IPS DF 4.7 (cell line): Measurements from ENCODE around the gene RBBP5.
"Not testable (repeated sequence)": the region's sequence is repeated elsewhere in the genome, so short reads cannot be mapped to it uniquely, and the experiment has no call there.

ENCODE experiments used
- DNase-seq: peaks from one replicate; pipeline ENCODE4 v3.0.0-alpha.2; 2013; ENCODE audit warnings: low spot score; ENCODE audit errors: extremely low read depth

Gene RBBP5, protein sequence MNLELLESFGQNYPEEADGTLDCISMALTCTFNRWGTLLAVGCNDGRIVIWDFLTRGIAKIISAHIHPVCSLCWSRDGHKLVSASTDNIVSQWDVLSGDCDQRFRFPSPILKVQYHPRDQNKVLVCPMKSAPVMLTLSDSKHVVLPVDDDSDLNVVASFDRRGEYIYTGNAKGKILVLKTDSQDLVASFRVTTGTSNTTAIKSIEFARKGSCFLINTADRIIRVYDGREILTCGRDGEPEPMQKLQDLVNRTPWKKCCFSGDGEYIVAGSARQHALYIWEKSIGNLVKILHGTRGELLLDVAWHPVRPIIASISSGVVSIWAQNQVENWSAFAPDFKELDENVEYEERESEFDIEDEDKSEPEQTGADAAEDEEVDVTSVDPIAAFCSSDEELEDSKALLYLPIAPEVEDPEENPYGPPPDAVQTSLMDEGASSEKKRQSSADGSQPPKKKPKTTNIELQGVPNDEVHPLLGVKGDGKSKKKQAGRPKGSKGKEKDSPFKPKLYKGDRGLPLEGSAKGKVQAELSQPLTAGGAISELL

DNA sequence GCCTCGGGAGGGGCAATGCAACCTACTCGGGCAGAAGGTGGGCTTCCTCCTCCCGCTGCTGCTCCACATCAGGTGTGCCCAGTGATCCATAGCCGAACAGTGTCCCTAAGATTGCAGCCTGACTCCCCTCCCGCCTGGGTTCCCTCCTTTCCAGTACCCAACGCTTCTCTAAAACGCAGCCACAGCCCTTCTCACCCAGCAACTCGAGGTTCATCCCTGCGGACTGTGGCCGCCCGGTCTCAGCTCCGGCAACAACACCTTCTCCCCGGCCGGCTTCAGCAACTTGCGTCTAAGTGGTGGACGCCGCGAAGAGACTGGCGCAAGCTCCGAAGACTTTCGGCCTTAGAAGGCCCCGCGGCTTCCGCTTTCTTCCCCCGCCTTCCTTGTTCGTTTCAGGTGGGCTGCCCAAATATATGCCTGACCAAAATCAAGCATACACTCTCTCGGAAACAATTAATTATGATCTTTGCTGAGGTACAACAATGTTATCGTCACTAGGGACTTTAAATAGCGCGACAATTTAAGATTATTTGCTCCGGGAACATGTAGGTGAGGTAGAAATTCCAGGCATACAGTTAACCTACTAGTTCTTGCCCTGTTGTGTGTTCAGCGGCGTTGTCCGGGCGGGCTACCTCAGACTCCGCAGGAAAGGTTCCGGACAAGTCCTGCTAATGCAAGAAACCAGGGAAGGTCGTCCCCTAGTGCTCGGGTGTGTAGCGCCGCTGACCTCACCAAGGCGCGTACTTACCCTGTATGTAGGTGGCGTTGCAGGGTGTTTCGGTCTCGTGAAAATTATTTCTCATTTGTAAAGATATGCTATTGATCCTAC lies at the start of gene RBBP5:
Gene RBBP5, minus strand, starts transcription at position 319 of the 829 bp plus-strand sequence. Its CDS starts 105 bp downstream, at position 214.
- DNase-seq = peak; percentile 78

DNA sequence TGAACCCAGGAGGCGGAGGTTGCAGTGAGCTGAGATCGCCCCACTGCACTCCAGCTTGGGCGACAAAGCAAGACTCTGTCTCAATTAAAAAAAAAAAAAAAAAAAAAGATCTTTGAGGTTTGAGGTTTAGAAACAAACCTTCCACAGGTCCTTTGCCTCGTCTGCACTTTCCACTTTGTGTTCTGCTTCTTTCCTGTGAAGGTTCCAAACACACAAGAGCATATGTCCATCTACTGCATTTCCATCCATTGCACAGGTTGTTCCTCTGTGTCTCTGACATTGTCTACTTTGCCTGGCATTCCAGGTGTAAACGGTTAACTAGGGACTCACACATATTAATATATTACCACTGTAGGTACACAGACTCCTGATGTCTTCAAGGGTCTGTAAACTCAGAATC lies 49.6 kb upstream of the RBBP5 start:
- DNase-seq = no peak

DNA sequence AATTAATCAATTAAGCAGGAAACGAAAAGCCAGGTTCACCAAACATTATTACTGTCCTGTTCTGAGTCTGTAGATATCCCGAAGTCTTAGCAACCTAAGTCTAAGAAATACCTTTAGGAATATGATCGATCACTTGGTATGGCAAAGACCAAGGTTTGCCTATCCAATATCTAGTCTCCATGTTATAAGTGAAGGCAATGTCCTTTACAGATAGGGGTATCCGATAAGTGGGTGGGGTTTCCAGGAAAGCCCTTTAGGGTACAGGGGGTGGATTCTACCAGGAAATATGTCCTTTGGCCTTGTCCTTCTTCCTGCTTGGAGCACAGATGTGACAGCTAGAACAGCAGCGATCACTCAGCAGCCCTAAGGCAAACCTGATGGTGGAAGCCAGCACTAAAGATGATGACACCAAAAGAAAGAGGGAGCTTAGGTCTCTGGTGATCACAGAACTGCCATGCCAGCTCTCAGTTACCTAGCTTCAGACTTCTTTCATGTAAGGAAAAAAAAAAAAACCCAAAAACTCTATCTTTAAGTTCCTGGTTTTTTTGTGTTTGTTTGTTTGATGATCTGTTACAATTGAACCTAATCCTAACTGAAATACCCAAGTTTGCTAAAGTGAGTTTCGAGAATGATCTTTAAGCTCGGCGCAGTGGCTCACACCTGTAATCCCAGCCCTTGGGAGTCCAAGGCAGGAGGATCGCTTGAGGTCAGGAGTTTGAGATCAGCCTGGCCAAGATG lies 48.9 kb upstream of the RBBP5 start:
- no peak for DNase-seq

DNA sequence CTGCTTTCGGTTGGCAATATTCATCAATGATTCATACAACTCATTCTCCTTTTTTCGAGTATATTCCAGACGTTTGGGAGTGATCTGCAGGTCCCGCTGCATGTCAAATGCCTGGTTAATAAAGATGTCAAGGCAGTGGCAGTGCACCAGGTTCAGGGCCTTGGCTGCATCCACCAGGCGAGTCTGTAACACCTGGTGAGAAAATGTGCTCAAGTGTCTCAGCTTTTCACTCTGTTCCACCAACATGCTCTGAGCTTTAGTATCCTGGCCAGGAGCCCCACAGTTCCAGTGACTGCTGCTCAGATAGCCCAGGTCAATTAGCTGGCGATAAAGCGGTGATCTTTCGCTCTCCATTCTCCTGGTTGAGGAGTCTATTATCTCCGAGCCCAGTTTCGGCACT lies 47.5 kb upstream of the RBBP5 start:
- no peak for DNase-seq

DNA sequence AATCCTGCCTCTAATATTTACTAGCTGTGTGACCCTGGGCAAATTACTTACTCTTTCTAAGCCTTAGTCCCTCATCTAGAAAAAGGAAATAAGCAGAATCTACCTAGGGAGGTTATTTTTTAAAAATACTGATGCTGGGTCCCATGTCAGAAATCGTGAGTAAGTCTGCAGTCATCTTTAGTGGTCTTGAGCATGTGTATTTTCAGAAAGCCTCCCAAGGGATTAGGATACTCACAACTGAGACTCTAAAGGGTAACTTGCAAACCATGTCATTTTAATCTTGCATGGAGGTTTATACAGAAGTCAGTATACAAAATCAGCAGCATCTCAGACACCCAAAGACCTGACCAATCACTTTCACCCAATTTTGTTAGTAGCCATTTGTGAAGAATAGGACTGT lies 46.5 kb upstream of the RBBP5 start:
- no peak for DNase-seq

DNA sequence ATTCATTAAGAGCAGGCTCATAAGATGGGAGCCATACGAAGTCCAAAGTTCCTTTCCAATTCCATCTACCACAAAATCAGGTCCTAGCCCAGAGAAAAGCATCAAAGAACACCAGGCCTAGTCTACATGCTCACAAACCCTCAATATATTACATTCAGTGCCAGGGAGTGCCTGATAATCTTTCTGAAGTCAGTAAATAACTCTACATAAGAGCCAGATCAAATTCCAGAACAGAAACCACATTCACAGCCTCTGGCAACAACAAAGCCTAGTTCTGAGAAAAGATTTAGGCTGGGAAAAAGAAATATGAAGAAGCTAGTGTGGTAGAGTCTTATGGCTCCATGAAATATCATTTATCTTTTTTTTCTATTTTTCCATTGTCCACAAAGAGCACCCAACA lies 40.5 kb upstream of the RBBP5 start:
- no peak for DNase-seq

DNA sequence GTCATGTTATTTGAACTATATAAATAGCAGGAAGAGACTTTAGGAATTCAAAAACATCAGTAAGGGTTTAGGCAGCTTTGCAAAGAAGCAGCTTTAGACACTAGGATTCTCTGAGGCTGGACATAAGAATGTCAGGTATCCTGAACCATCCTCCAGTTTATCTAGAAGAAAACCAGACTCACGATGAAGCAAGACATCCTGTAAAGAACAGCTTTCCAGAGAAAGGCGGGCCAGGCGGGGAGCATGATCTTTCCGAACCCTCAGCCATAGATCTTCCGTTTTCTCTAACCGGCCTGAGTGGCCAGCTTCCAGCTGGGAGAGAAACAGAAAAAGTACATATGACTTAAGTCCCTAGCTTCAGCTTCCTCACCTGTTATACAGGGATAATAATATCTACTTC lies 39.3 kb upstream of the RBBP5 start:
- DNase-seq = no peak

DNA sequence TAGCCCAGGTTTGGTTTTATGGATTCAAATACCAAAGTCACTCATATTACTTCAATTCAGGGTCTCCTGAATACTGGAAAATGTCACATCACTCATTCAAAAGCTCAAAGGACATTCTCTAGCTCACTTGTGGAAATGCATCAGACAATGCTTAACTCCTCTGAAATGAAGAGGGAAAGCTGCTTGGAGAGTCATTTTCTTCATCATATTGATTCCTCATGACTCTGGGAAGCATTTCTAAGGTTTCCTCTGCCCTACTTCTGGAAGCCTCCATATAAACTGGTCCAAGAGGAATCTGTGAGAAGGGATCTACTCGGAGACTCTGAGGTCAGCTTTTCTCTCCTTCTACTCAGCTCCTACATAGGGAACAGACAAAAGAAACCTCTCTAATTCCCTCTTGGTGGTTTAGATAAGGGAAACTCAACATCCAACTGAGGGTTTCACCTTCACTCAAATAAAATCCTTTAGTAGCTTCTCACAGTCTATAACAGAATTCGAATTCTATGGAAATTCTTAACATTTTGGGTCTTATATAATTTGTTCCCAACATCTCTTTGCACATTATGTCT lies 36.4 kb upstream of the RBBP5 start:
- no peak for DNase-seq

DNA sequence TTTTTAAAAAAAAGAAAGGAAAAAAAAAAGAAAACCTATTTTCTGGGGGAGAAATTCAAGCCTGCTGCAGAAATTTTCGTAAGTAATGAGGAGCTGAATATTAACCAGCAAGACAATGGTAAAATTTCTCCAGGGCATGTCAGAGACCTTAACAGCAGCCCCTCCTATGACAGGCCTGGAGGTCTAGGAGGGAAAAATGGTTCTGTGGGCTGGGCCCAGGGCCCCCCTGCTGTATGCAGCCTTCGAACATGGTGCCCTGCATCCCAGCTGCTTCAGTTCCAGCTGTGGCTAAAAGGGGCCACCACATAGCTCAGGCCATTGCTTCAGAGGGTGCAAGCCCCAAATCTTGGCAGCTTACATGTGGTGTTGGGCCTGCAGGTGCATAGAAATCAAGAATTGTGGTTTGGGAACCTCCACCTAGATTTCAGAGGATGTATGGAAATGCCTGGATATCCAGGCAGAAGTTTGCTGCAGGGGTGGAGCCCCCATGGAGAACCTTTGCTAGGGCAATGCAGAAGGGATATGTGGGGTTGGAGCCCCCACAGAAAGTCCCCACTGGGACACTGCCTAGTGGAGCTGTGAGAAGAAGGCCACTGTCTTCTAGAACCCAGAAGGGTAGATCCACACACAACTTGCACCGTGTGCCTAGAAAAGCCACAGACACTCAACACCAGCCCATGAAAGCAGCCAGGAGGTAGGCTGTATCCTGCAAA lies 34.0 kb upstream of the RBBP5 start:
- not testable (repeated sequence) for DNase-seq

DNA sequence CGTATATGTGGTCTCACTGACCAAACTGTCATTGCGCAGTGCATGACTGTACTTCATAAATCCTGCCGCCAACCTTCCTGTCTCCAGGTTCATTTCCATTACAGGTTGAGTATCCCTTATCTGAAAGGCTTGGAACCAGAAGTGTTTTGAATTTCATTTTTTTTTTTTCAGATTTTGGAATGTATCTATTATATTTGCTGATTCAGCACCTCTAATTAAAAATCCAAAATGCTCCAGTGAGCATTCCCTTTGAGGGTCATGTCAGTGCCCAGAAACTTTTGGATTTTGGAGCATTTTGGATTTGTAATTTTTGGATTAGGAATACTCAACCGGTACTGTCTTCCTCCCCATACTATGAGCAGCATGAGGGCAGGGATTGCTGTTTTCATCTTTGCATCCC lies 30.7 kb upstream of the RBBP5 start:
- no peak for DNase-seq

DNA sequence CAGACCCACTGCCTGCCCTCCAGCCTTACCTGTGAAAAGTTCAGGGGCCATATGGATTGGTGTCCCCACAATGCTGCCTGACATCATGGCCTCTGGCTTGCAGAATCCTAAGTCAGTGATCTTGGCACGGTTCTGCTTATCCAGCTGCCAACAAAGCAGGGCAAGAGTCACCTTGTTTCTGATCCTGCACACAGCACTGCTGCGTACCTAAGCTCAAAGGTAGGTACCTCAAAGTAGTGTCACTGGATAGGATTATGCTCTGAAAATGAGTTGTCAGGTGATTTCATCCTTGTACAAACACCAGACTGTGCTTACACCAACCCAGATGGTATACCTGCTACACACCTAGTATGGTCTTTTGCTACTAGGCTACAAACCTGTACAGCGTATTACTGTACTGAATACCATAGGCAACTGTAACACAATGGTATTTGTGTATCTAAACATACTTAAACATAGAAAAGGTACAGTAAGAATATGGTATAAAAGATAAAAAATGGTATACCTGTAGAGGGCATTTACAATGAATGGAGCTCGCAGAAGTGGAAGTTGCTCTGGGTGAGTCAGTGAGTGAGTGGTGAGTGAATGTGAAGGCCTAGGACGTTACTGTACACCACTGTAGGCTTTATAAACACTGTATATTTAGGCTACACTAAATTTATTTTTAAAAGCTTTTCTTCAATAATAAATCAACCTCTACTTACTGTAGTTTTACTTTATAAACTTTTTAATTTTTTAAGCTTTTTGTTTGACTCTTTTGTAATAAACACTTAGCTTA lies 29.1 kb upstream of the RBBP5 start:
- no peak for DNase-seq

DNA sequence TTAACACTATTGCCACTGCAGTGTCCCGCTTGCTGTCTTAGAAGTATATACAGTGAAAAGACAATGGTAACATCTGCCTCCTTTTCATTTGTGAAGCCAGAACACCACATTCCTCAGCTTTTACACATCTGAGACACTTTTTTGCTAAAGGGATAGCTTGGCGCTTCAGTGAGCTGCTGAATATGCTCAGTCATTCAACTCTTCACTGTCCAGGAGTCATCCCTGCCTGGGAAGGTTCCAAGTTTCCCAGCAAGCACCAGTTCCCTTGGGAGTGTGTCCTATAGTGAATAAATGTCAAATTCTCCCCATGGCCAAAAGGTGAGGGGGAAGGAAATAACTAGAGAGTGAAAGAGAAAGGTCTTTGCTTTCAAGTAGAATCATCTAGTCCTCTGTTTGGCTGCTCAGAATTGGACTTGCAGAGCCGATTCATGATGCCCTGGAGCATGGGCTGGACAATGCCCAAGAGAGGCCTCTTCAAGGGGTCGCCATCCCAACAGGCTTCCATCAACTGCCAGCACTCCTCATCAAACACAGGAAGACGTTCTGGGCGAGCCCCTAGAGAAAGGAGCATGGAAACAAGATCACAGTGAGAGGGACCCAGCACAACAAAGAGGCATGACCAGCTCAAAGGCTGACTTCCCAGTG lies 25.5 kb upstream of the RBBP5 start:
- DNase-seq = no peak

DNA sequence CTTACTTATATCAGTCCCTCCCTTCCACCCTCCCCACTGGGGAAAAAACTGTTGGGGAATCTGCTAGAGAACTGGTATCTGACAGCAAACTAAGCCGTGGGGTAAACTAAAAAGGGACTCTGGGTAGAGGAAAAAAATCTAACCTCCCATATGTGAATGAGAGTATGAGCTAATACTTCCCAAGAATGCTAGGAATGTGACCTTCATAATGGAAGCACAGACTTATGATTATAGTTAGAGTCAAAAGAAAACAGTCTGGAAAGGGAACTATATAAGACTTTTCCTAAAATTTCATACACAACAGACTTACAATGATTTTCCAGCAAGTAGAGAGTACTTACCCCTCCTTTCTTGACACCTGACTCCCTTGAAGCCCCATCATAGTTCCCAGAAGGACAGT lies 23.0 kb upstream of the RBBP5 start:
- DNase-seq = no peak

DNA sequence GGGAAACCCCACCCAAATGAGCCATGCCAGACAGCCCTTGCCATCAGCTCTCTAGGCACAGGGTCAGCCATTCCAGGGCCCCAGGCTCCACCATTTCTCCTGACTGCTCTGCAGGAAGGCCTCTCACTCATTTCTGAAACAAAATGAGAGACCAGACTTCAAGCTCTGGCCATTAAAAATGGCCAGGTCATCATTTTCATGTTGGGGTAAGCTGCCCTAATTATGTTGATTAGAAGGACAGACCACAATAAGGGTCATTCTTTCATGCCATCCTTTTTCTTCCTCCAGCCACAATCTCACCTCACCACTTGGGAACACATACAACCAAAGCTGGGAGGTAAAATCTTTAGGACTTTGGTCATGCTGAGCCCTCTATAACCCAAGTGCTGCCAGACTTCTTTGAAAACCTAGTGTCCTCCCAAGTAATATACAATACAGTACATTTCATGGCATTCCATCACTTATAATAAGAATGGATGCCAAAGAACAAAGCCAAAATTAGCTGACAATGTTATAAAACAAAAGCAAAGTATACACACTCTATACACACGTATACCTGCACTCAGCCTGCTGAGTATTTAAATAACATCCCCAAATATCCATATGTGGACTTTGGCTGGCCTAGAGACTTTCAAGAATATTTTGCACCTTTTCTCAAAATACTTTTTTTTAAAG lies 22.4 kb upstream of the RBBP5 start:
- DNase-seq = no peak

DNA sequence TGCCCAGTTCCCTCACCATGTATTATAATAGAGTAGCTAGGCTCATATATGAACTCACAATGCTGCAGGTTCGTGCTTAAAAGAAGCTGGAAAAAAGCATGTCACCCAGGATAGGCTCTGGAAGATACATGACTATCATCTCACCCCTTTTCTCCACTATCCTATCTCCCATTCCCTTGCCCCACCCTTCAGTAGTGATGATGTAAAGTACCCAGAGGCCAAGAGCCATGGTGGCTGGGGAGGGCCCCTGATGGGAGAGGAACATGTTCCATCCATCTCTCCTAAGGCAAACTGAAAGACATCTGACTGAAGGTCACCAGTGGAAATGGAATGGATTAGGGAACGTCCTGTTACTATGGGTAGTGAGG lies 20.3 kb upstream of the RBBP5 start:
- DNase-seq = no peak

DNA sequence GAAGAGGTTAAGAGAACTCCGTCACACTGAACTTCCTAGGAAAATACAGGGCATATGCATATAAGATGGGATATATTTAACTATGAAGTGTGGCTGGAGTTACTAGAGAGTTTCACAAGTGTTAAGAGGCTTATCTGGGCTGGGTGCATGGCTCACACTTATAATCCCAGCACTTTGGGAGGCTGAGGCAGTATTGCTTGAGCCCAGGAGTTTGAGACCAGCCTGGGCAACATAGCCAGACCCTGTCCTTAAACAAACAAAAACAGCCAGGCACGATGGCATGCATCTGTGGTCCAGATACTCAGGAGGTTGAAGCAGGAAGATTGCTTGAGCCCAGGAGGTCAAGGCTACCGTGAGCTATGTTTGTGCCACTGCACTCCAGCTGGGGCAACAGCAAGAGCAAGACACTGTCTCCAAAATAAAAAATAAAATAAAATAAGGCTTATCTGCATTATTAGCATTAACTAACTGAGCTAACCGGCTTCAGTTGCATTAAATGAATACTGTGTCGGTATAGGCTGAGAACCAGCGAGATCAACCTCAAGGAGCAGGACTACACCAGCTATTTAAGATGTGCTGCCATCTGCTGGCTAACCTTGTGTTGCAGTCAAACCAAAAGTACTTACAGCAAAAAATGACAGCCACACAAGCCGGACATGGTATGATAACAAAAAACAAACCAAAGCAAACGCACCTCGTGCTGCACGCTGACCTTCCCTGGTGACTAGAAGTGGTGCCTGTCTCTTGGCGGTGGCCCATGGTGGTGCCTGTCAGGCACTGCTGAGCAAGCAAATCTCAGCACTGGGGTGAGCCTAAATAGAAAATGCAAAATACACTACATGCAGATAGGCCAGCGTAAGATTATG lies 19.7 kb upstream of the RBBP5 start:
- peak; percentile 71 for DNase-seq

DNA sequence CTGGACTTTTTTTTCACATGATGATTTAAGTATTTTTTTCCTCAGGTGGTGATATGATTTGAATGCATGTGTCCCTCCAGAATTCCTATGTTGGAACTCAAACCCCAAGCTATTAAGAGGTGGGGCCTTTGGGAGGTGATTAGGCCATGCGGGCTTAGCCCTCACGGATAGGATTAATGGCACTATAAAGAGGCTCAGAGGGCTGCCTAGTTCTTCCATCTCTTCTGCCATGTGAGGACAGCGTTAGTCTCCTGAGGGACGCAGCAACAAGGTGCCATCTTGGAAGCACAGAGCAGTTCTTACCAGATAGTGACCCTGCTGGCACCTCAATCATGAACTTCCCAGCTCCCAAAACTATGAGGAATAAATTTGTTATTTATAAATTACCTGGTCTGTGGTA lies 18.3 kb upstream of the RBBP5 start:
- no peak for DNase-seq

DNA sequence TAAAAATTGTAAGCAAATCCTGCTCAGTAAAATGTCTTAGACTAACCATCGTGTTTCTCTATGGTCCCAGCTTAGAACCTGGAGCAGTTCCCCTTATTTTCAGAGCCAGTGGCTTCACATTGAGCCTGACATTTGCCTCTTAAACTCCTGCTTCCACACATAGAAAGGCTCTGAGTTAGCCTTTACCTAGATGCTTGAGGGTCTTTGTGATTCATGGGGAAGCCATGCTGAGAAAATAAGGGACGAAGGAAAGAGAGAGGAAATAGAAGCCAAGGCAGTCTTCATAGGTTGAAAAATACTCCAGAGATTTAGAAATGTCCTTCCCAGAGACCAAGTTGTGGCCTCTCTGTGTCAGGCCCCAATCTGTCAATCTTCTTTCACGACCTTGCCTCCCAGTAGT lies 16.1 kb upstream of the RBBP5 start:
- peak; percentile 44 for DNase-seq
